NT2/D1 (cell line): ENCODE measurements around the gene GNG12.

Source experiments
- SUZ12 ChIP-seq: IDR thresholded peaks from 2 replicates; pipeline ENCODE4 v1.6.1; 2011; ENCODE audit not compliant: insufficient read length, insufficient read depth; ENCODE audit errors: extremely low read depth
- YY1 ChIP-seq: IDR thresholded peaks from 2 replicates; pipeline ENCODE4 v1.6.1; 2011; ENCODE audit not compliant: insufficient read length, insufficient read depth
- ZNF274 ChIP-seq: IDR thresholded peaks from 2 replicates; pipeline ENCODE4 v1.6.1; 2011; ENCODE audit warnings: mild to moderate bottlenecking, low read depth, low read length

DNA sequence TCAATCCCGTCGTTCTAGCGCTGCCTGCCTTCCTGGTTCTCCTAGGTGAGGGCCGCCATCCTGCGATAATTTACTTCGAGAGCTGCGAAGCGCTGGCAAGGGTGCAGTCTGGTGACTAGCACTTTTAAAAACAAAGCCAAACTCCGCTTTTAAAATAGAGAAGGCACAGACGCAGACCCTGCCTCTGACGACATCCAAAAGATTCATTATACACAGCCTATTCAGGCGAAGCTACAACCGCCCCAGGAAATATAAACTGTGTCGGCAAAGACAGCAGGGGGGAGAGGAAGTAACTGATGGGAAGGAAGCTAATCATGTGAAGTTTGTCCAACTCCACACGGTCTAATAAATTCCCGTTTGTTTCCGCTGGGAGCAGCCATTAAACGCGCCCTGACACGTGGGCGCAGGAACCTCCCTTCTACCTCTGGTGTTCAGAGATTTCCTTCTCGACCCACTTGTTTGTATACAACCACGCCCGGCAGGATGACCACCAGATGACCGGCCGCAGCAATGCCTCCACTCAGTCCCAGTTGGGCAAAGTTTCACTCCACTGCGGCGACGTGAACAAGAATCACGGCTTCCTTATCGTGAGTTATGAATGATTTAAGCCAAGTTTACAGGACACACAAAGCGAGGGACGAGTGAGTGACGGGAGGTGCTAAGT is 1.3 kb downstream of the GNG12 start:
- TF ChIP-seq SUZ12 (no peak), YY1 (peak; percentile 38), ZNF274 (no peak)
